Thyroid gland (tissue), 4 donors: Measurements from ENCODE around the gene SIPA1L3. TPM values are rescaled to one million over a fixed set of nuclear protein-coding genes. Genes with fewer than 3 reads are reported as not detected.

ENCODE experiments used
- DNase-seq, 2 donors: peaks; one replicate each; pipeline ENCODE4 v3.0.0-alpha.2; 2019
- H3K27ac ChIP-seq, 3 donors: fragments of 200-600 bp; sonication (generic); 1 replicate in 2 of 3; 2 replicates in 1 of 3; pipeline ENCODE4 v1.5.1; 2016 to 2019; ENCODE audit warnings: mild to moderate bottlenecking in 1 of 3, moderate library complexity in 1 of 3
- H3K27me3 ChIP-seq: fragments of 200-600 bp; sonication (generic); one replicate; pipeline ENCODE4 v1.5.1; 2019
- H3K36me3 ChIP-seq, 2 donors: fragments of 200-600 bp; sonication (generic); one replicate each; pipeline ENCODE4 v1.5.1; 2016 to 2019
- H3K4me1 ChIP-seq, 2 donors: fragments of 200-600 bp; sonication (generic); one replicate each; pipeline ENCODE4 v1.5.1; 2017 to 2019
- H3K4me3 ChIP-seq, 3 donors: fragments of 200-600 bp; sonication (generic); replicated peaks in 1 of 3; 1 replicate in 2 of 3; 2 replicates in 1 of 3; pipeline ENCODE4 v1.5.1; 2016; ENCODE audit warnings: mild to moderate bottlenecking in 1 of 3
- H3K9me3 ChIP-seq: fragments of 200-600 bp; sonication (generic); one replicate; pipeline ENCODE4 v1.5.1; 2017
- POLR2A ChIP-seq, 2 donors: fragments of 450-650 bp; IDR thresholded peaks; one replicate each; pipeline ENCODE4 v1.6.1; 2017; ENCODE audit warnings: antibody characterized with exemption in 2 of 2, mild to moderate bottlenecking in 2 of 2, moderate library complexity in 1 of 2
- WGBS, 2 donors: methylation state at CpG; one replicate each; pipeline ENCODE4 v1.1.5; 2017; 5-methylcytosine and 5-hydroxymethylcytosine counted together
- intact Hi-C: fragments of 100-400 bp; cut with DNase I; formaldehyde crosslinking; loops from one replicate; pipeline ENCODE4 v1.15.1; 2023
- total RNA-seq, 4 donors: library from RNA; depleted of rRNA; stranded (reverse); fragments of >200 nt; gene quantifications; one replicate each; pipeline ENCODE4 v1.2.3, GENCODE V29; 2016
- TF ChIP-seq, protein P1 (sequence below), 6 experiments: fragments of 200-600 bp in 3 of 6; fragments of 450-650 bp in 3 of 6; sonication (generic) in 3 of 6; IDR thresholded peaks; one replicate each; pipeline ENCODE4 v1.5.1; 2016 to 2019; ENCODE audit warnings: antibody characterized with exemption in 6 of 6, mild to moderate bottlenecking in 2 of 6, inconsistent platforms in 1 of 6, moderate library complexity in 1 of 6

SIPA1L3 gene
- total RNA-seq, 4 donors from 2014 or later: 39.4 to 130 (median 116) TPM

DNA sequence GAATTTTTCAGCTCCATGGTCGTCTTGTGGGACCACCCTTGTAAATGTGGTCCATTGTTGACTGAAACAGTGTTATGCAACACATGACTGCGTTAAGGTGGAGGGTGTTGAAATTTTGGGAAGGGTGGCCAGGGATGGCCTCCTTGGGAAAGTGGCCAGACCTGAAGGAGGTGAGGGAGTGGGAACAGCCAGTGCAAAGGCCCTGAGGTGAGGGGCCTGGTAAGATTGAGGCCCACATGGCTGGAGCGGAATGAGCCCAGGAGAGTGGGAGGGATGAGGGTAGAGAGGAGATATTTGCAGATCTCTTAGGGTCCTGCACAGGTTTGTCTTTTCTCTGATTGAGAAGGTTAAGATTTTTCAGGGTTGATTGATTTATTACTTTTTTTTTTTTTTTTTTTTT lies 18.2 kb downstream of the SIPA1L3 start:
- TF ChIP-seq, protein P1, sequence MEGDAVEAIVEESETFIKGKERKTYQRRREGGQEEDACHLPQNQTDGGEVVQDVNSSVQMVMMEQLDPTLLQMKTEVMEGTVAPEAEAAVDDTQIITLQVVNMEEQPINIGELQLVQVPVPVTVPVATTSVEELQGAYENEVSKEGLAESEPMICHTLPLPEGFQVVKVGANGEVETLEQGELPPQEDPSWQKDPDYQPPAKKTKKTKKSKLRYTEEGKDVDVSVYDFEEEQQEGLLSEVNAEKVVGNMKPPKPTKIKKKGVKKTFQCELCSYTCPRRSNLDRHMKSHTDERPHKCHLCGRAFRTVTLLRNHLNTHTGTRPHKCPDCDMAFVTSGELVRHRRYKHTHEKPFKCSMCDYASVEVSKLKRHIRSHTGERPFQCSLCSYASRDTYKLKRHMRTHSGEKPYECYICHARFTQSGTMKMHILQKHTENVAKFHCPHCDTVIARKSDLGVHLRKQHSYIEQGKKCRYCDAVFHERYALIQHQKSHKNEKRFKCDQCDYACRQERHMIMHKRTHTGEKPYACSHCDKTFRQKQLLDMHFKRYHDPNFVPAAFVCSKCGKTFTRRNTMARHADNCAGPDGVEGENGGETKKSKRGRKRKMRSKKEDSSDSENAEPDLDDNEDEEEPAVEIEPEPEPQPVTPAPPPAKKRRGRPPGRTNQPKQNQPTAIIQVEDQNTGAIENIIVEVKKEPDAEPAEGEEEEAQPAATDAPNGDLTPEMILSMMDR (IDR thresholded peaks at IDR 0.05): no peak
- no peak for TF ChIP-seq POLR2A (IDR thresholded peaks at IDR 0.05)
- no peaks in the 10 kb centered on the region for H3K36me3 ChIP-seq
- 96% methylated on average over 3 of the region's 3 CpGs for WGBS, 2 donors
- H3K4me1 ChIP-seq: peaks cover 23 to 26% of the 10 kb centered on the region in 2 donors
- no peaks in the 10 kb centered on the region for H3K9me3 ChIP-seq
- H3K27me3 ChIP-seq: no peaks in the 10 kb centered on the region
- H3K4me3 ChIP-seq: no peak overlapping the region
- intact Hi-C loops: no loop called here
- H3K27ac ChIP-seq: no peak overlapping the region
- DNase-seq: no peak

DNA sequence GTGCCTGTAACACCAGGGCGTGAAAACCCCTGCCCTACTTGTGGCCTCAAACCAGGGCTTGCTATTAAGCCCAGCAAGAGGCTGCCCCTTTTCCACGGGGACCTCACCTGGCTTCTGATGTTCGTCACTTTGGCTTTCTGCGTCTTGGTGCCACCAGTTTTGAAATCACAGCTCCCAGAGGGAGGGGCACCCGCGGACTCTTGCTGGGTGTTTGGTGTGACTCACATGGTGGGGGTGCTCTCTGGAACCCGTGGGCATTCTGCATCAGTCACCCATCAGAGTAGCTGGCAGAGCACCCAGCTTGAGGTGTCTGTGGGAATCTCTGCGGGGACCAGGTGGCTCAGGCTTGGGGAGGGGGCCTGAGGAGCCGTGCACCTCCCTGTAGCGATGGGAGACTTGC lies 19.2 kb downstream of the SIPA1L3 start:
- H3K4me3 ChIP-seq: no peak overlapping the region
- 91 to 100% methylated on average over 10 of the region's 10 CpGs for WGBS, 2 donors
- H3K27ac ChIP-seq: no peak overlapping the region
- no peaks in the 10 kb centered on the region for H3K9me3 ChIP-seq
- no peaks in the 10 kb centered on the region for H3K27me3 ChIP-seq
- H3K4me1 ChIP-seq: peaks cover 26 to 28% of the 10 kb centered on the region in 2 donors
- no peak for DNase-seq
- H3K36me3 ChIP-seq: no peaks in the 10 kb centered on the region
- TF ChIP-seq, protein P1 (IDR thresholded peaks at IDR 0.05): no peak
- no peak for TF ChIP-seq POLR2A (IDR thresholded peaks at IDR 0.05)
- intact Hi-C loops: no loop called here

DNA sequence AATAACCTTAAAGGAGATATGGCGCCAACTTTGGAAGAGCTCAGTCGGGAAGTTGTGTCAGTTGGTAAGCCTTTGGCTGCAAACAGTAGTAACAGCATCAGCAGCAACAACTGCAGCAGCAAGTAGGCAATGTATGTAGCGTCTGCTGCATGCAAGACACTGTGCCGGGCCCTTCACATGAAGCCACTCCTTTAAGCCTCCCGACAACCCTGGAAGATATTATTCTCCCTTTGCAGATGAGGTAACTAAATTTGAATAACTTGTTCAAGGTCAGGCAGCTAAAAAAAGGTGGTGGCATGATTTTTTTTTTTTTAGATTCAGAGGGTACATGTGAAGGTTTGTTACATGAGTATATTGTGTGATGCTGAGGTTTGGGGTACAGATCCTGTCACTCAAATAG lies 19.7 kb downstream of the SIPA1L3 start:
- peaks cover 31 to 32% of the 10 kb centered on the region in 2 donors for H3K4me1 ChIP-seq
- no peak for DNase-seq
- no peak overlapping the region for H3K4me3 ChIP-seq
- no peak overlapping the region for H3K27ac ChIP-seq
- intact Hi-C loops: no loop called here
- H3K9me3 ChIP-seq: no peaks in the 10 kb centered on the region
- TF ChIP-seq POLR2A (IDR thresholded peaks at IDR 0.05): no peak
- TF ChIP-seq, protein P1 (IDR thresholded peaks at IDR 0.05): no peak
- H3K36me3 ChIP-seq: no peaks in the 10 kb centered on the region
- no peaks in the 10 kb centered on the region for H3K27me3 ChIP-seq
- 78 to 80% methylated on average over 5 of the region's 5 CpGs for WGBS, 2 donors

DNA sequence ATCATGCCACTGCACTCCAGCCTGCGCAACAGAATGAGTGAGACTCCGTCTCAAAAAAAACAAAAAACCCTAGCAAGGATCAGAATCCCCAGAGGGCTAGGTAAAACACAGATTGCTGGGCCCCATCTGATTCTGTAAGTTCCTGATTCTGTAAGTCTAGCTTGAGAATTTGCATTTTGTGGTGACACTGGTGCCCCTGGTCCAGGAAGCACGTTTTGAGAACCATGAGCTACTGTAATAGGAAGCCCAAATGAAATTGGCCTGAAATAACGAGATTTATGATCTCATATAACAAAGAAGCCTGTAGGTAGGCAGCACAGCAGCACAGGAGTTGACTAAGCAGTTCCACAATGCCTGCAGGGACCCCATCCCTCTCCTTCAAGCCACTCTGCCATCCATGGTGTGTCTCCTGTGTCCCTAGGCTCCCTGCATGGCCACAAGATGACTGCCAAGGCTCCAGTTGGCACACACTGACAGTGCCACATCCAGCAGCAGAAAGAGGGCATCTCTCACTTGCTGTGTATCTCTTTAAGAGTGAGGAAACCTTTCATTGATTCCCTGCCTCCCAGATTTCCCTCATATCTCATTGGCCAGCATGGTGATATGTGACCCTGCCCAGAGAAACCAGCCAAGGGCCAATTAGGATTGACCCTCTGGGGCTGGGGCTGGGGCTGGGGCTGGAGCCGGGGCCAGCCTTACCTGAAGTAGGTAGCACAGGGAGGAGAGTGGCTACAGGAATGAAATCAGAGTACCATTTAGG lies 21.7 kb downstream of the SIPA1L3 start:
- Histone ChIP-seq H3K27ac (no peak overlapping the region), H3K36me3 (no peaks in the 10 kb centered on the region), H3K9me3 (no peaks in the 10 kb centered on the region), H3K27me3 (no peaks in the 10 kb centered on the region), H3K4me3 (no peak overlapping the region), H3K4me1 (peaks cover 43 to 48% of the 10 kb centered on the region in 2 donors)
- WGBS, 2 donors: 73 to 81% methylated on average over 5 of the region's 5 CpGs
- TF ChIP-seq POLR2A (IDR thresholded peaks at IDR 0.05): no peak
- TF ChIP-seq, protein P1 (IDR thresholded peaks at IDR 0.05): no peak
- DNase-seq: no peak
- intact Hi-C loops: no loop called here

DNA sequence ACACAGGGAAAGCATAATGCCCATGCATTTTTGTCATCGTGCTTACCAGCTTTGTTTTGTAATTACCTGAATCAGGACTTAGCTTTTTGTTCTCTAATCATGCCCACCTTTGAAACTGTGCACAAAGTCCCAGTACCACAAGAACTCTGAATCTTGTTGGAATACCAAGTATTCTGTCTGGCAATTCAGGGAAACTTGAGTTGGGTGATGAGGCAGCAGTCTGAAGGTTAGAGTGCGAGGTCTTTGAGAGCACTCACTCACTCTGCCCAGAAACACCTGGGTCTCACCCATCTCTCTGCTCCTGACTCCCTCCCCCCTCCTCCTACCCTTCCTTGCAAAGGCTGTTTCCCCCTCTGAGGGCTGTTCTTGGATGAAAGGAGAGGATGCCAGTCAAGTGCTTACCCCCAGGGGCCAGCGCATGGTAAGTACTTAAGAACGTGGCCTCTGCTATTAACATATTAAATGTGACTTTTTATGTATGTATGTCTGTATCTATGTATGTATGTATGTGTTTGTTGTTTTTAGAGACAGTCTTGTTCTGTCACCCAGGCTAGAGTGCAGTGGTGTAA lies 22.4 kb downstream of the SIPA1L3 start:
- H3K4me3 ChIP-seq: no peak overlapping the region
- H3K4me1 ChIP-seq: peaks cover 50 to 56% of the 10 kb centered on the region in 2 donors
- H3K36me3 ChIP-seq: no peaks in the 10 kb centered on the region
- no peaks in the 10 kb centered on the region for H3K27me3 ChIP-seq
- TF ChIP-seq POLR2A (IDR thresholded peaks at IDR 0.05): no peak
- TF ChIP-seq, protein P1 (IDR thresholded peaks at IDR 0.05): no peak
- no peak for DNase-seq
- WGBS, 2 donors: 73 to 76% methylated on average over 4 of the region's 4 CpGs
- no peaks in the 10 kb centered on the region for H3K9me3 ChIP-seq
- no peak overlapping the region for H3K27ac ChIP-seq
- intact Hi-C loops: no loop called here
